OCI-LY3 (cell line): ENCODE results near the gene PRSS33.

ENCODE experiments used
- CTCF ChIP-seq: fragments of 200-600, 300-600 bp; sonication (generic); IDR thresholded peaks from 2 replicates; pipeline ENCODE4 v1.5.1; 2014; ENCODE audit warnings: antibody characterized with exemption, low read length, low read depth
- EZH2phosphoT487 ChIP-seq: fragments of 200-600 bp; shearing (Covaris generic); IDR thresholded peaks from 2 replicates; pipeline ENCODE4 v1.6.1; 2018; ENCODE audit warnings: antibody characterized with exemption, mixed run types, low read depth

GRCh38 chr16:2831203-2831602 is 43.8 kb upstream of the PRSS33 start:
- no peak for TF ChIP-seq CTCF
- TF ChIP-seq EZH2phosphoT487, result no peak
